Activated naive CD4-positive, alpha-beta T cell treated with anti-CD3 and anti-CD28 coated beads, Interleukin-2, amount 50 U/mL, for 16 hours (primary cell): Measurements from ENCODE around the gene OR52D1.

ENCODE experiments used
- DNase-seq: peaks from one replicate; pipeline ENCODE4 v3.0.0-alpha.2; 2020

Gene OR52D1

DNA sequence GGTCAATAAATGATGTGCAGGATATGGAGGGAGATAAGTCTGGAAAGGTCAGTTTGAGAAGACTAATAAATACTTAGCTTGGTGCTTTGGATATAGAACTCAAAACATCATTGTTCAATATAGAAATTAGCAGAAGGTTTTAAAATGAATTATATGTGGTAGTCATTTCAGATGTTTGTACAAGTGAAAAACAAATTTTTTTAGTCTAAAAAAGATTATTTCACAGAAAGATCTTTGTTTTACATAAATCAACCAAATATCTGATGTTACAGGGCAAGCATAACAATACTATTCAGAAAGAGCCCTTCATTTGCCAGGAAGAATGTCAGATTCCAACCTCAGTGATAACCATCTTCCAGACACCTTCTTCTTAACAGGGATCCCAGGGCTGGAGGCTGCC is at the start of gene OR52D1:
Gene OR52D1, plus strand, starts transcription at position 301 of the 400 bp plus-strand sequence. Its CDS starts 22 bp downstream, at position 323.
- no peak for DNase-seq

DNA sequence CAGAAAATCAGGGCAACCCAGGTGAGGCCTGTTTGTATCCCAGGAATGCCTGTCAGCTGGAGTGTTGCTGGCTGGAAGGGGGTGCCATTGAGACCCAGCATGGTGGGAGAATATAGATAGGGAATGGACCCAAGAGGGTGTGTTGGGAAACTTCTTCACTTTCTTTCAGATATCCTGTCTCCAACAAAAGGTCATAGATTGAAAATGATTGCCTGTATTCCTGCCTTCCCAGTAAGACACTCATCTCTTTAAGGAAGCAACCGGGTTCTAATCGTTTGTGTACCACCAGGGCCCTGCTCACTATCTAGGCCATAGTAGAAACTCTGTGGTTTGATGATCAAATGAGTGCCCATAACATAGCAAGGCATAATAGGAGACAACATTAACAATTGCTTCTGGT is 47.1 kb upstream of the OR52D1 start, which contains the start of gene OR51I1:
Gene OR51I1, minus strand, starts transcription at position 101 of the 400 bp plus-strand sequence. Its CDS starts 0 bp downstream, at position 101.
- no peak for DNase-seq

DNA sequence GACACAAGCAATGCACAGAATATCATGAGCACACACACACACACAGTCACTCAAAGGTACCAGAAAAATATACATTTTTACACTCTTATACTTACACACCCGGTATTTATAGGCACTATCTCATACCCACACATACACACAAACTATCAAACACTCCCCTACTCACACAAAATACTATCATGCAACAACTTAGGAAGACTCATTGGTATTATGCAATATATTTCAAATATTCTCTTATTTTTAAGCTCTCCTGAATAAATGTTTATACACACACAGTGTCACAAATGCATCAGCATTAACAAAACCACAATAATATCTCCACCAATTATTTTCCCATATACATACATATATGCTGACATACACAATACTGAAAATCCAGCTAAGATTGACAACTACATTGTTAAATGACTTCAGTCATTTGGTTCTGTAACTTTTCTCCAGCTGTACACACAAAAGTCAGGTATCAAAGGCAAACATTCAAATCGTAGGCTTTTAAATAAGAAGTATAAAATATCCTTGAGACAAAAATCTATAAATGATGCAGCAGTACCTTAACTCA is 44.6 kb upstream of the OR52D1 start:
- no peak for DNase-seq

DNA sequence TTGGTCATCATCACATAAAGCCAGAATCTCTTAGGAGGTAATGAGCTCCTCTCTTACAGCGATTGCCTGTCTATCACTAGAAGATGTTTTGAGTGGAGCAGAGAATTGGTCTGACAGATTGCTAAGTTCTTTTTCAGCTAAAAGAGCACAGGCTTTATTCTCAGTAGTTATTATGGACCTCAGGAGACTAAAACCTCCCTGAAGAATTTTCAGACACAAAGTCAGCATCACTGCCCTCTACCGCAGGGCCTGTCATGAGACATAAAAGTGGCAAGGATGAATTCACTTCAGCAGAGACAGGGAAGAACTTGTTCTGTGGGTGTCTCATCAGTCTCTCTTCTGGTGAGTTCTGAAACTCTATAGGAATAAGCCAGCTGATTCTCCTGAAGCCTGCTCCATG is 39.5 kb upstream of the OR52D1 start, which contains the start of gene OR51I2:
Gene OR51I2, plus strand, starts transcription at position 301 of the 400 bp plus-strand sequence. CDS start 4,166 bp downstream, outside the sequence.
- DNase-seq = no peak

DNA sequence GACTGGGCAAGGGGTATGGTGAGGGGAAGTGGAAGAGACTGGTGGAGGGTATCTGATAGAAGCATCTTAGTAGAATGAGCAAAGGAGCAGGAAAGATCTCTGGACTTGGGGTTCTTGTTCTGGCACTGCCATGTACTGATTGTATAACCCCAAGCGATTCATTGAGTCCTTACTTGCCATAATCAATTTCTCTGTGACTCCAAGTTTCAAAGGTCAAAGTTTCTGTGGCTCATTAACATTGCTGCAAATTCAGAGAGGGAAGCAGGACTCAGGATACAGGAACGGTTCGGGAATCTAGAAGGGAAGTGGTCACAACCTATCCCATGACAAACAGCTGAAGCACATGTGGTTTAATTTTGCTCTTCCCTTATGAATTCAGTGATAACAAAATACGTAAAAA is 39.1 kb upstream of the OR52D1 start:
- no peak for DNase-seq

DNA sequence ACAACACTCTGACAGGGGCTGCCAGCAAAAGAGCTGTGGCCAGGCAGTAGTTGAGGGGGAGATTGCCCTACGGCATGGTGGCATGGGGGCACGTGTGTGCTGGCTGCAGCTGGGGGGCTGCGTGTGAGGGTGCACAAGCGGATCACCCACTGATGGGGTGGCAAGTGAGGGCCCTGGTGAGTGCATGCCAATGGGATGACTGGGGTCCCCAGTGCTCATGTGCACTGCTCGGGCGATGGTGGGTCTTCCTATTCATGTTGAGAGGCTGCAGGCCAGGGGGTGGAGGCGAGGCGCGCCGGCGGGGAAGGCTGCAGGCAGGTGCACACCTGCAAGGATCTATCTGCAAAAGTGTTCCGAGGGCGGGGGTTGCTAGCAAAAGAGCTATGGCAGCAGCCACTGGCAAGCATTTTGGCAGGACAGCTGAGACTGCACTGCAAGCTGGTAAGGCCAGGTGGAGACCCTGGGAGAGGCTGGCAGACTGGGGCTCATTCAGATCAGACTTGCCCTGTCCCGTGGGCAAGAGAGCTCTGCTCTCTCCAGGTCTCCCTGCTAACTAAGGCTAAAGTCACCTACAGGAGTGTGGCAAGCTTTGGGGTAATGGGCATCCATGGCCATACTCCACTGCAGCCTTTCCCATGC is 27.4 kb upstream of the OR52D1 start:
- no peak for DNase-seq

DNA sequence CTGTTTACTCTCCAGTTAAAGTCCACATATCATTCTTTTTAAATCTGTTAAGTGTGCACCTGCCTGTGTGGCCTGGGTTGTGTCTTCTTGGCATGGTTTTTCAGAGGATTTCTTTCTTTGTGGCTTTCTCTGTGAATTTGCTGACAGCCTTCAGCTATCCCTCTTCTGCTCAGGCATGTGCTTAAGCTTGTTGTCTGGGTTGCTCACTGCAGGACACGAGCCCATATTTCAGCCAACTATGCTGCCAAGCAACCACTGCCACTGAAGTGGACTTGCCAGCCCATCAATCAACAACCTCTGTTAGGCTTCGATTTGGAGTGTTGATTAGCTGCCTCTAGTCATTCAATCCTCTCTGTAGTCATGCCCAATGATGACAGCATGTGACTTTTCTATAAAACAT is 21.0 kb upstream of the OR52D1 start:
- no peak for DNase-seq

DNA sequence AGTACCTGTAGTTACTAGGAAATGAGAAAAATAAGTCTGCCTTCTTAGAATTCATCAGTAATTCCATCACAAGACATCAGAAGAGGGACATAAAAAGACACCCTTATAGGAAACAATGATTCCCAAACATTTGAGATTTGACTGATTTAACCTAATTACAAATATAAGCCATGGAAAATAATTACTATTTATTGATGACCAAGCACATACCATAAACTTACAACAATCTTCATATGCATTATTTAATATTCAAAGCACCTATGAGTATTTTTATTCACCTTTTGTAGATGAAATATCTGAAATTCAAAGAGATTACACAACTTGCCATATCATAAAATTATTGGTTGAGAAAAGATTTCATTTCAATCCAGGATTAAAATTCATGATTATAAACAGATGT is 14.6 kb upstream of the OR52D1 start:
- DNase-seq = no peak

DNA sequence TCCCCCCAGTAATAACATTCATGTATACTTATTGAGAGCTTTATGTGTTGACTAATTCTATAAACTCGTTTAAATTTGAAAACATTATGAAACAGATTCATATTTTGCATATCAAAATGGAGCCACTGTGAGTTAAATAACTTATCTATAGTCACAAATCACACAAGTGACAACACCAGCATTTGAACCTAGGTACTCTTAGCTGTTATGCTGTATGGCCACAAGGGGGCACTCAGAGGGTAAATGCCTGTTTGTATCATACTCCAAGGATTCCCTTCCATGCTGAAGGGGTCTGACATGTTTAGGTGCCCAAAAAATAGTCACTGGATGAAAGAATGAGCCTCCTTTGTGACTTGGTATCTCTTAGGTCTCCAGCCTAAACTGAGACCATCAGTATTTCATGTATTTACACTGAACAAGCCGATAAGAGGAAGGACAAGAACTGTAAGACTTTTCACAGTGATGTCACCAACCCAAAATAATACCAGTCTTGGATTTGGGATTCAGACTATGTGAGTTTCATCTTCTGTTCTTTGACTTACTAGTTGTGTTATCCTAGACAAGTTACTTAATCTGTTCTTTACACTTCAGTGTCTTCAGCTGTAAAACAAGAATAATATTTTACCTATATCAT is 12.2 kb upstream of the OR52D1 start:
- DNase-seq = peak; percentile 16

DNA sequence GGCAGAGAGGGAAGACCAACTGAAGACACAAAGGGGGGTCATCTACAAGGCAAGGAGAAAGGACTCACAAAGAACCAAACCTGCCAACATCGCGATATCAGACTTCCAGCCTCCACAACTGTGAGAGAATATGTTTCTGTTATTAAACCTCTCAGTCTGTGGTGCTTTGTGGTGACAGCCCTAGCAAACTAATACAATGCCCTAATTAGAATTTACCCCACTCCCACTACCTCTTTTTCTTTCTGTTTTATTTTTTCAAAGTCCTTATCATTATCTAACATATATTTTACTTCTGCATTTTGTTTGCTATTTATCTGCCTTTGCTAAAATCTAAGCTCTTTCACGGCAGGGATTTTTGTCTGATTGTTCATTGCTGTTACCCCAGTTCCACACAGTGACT is 2.5 kb upstream of the OR52D1 start:
- no peak for DNase-seq

DNA sequence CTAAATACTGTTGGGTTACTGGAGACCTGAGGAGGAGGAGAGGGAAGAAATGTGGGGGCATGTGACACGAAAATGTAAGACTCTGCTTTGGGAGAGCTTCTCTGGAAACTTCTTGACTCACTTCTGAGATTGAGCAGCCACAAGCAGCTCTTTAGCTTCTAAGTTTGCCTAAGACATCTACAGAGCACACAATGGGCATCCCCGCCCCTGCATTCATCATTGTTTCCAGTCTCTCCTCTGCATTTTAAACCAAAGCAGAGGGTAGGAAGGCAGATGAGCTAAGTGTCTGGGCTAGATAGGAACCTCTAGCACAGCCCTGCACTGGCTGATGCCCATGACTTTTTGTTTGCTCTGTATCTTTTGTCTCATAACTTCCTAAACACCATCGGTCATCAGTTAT is 2.1 kb upstream of the OR52D1 start:
- no peak for DNase-seq

DNA sequence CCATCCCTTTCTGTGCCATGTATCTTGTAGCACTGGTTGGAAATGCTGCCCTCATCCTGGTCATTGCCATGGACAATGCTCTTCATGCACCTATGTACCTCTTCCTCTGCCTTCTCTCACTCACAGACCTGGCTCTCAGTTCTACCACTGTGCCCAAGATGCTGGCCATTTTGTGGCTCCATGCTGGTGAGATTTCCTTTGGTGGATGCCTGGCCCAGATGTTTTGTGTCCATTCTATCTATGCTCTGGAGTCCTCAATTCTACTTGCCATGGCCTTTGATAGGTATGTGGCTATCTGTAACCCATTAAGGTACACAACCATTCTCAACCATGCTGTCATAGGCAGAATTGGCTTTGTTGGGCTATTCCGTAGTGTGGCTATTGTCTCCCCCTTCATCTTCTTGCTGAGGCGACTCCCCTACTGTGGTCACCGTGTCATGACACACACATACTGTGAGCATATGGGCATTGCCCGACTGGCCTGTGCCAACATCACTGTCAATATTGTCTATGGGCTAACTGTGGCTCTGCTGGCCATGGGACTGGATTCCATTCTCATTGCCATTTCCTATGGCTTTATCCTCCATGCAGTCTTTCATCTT is 414 bp downstream of the OR52D1 start:
- DNase-seq = no peak

DNA sequence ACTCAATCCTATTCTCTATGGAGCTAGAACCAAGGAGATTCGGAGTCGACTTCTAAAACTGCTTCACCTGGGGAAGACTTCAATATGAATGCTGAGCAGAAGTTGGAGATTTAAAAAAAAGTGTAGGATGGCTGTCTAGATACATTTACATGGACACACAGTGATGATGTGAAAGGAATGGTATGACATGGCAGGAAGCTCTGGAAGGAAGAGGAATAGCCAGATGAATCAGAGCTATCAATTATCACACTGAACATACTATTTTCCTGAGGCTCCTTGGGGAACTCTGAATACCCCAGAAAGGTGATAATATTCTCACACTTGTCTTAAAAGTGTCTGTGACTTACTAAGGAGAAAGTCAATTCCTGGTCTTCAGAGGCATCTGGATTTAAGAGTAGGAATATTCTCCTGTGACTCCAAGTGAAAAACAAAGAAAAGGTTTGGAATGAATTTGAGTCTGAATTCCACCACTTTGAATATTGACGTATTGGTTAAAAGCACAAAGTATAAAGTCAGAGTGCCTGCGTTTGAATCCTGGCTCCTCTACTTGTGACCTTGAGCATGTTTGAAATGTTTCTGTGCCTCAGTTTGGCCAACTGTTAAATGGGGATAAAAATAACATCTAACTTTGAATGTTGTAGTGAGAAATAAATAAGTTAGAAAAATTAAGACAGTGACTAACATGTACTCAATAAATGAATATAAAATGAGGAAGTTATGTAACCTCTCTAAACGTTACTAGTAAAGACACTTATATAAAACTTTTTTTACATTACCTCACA is 1.3 kb downstream of the OR52D1 start:
- no peak for DNase-seq

DNA sequence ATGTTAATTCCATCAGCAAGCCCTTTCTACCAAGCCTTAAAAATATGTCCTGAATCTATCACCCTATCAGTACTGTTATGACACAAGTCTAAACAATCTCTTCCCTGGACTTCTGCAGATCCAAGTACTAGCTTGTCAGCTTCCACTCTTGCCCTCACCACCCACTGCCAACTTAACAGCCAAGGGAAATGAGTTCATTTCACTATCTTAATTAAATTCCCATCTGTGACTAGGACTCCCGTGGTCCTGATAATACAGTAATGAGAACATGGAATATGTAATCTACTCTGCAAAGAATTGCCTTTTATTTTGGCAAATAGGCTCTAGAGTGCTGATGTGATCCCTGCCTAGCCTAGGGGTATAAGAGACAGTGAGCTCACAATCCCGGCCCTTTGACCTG is 11.2 kb downstream of the OR52D1 start:
- no peak for DNase-seq

DNA sequence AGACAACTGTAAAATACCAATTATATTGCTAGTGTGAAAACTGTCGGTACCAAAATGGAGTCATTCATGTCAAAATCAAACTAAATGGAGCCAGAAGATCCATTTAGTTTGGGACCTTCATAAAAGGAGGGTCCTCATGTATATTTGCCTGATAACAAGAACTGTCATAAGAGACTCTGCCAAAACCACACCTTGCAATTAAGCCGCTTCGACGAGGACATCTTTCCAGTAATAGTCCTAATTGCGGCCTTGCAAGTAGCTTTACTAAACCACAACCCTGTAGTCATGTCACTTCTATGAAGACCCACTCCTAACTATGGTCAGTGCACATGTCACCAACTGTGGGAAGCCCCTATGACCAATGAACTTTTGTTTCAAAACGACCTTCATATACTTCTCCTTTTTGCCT is 11.9 kb downstream of the OR52D1 start:
- DNase-seq = no peak

DNA sequence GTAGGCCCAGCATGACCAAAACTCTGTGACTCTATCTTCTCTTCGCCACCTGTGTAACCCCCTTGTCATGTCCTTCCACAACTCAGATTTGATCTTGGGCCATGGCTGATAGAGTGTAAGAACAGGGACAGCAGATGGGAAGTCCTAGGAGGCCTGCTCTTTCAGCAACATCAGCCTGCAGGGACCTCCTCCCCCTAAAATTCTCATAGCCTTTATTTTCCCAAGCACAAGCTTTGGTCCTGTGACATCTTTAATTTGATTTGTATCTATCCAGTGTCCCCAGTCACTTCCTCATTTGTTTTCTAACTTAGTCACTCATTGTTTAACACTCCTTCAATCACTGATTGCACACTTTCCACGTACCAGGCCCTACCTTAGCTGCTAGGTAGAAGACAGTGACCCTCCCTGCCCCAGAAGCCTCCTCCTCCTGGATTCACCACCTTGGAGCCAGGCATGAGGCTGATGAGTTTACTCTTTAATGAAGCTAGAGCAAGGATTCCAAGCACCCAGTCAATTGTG is 16.0 kb downstream of the OR52D1 start:
- DNase-seq = no peak

DNA sequence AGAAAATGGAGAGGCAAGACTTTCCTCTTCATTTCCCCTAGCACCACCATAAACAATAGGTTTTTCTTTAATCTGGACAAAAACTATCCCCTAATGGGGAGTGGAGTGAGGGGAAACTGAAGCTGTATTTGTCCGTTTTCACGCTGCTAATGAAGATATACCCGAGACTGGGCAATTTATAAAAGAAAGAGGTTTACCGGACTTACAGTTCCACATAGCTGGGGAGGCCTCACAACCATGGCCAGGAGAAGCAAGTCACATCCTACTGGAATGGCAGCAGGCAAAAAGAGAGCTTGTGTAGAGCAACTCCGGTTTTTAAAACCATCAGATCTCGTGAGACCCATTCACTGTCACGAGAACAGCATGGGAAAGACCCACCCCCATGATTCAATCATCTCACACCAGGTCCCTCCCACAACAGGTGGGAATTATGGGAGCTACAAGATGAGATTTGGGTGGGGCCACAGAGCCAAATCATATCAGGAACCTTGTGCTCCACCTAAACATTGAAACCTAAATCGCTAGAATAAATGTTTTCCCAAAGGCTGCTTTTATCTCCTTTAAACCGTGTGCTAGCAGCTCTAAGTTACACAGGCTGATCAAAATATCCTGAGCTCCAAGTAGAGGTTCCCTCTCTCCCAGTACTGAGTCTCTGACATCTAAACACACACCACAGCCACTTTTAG is 17.0 kb downstream of the OR52D1 start:
- DNase-seq = no peak

DNA sequence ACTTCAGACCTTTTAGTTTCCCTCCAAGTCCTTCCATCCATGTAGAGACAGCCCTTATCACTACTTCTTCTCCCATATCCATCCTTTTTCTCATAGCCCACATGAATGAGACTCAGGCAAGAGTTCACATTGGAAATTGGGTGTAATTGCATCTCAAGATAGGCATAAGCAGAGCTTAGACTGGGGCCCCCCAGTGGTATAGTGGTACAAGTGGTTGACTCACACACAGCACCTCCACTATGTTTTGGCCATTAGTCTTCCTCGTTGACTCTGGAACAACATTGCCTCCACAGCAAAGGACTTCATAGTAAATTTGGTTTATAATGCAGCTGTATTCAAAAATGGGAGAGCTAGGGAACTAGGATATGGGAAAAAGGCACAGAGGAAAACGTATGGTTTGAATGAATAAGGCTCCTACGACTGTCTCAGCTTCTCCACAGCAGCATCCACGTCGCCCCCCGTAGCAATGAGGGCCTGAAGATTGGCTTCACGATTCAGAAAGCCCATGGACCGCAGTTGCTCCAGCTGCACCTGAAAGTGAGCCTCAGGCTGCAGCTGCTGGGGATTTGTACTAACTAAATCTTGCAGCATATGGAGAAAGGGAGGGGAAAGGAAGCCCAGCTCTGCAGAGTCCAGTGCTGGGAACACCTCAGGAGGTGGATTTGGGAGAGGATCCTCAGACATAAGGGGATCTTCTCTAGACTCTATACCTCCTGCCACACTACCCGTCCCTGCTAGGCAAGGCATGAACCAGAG is 18.9 kb downstream of the OR52D1 start:
- DNase-seq = no peak

DNA sequence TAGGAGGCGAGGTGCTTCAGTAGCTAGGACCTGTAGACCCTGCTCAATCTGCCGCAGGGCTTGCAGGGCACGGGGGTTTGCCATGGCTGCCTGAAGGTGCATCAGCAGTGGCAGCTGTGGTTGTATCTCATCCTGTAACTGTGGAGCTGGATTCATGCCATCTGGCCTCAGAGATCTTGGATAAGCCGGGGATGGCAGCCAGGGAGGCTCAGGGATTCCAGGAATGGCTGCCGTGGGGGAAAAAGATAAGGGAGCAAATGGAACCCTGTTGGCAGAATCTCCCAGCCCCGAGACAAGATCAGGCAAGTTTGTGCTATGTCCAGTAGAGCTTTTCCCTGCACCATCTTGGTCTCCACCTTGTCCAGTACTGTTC is 19.4 kb downstream of the OR52D1 start:
- no peak for DNase-seq

DNA sequence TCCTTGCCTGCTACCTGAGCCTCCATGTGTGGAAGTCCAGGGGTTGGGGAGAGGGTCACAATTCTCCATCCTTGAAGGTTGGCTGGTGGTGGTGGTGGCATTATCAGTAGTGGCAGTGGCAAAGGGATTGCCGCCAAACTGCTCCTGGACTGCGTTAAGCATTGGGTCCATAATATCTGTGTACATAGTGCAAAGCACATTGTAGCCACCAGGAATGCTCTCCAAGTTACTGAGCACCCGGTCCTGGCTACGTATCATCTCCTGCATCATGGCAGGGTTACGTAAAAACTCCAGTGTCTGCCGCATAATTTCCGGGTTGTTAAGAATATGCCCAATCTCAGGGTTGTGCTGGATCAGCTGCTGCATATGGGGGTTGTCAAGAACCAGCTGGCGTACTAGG is 20.1 kb downstream of the OR52D1 start:
- no peak for DNase-seq

DNA sequence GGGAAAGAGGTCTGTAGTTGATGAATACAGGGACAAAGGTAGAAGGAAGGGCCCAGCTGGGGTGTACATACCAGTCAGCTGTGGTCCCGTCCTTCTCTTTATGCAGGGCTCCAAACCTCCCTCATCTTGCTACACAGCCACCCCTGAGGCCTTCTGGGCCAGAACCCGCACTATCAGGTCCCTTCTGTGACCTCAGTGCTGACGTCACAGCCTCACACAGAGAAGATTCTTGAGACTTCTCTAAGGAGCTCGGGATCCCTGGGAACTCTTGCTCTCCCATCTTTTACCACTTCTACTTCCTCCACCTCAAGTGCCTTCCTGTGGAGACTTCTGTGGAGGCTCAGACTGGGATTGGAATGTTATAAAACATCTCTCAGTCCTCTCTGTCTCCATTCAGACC is 21.3 kb downstream of the OR52D1 start, which contains the start of gene UBQLN3:
Gene UBQLN3, minus strand, starts transcription at position 155 of the 400 bp plus-strand sequence. CDS start 399 bp downstream, outside the sequence.
- no peak for DNase-seq
